ENCODE measurements around the gene C1QTNF6.

DNA sequence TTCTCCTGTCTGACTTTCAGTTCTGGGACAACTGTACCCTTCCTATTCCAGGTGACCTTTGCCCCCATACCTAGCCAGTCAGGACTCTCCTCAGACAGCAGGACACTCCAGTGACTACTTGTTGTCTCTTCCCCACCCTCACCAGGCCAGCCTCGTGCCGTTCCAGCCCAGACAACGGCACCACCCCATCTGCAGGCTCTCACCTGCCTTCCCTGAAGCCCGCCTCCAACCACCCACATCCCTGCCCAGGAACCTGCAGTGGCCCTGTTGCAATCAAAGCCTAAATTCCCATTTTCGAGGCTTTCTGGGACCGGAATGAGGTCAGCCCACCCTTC, 42.0 kb downstream of the C1QTNF6 start:
- TF ChIP-seq, protein P1, sequence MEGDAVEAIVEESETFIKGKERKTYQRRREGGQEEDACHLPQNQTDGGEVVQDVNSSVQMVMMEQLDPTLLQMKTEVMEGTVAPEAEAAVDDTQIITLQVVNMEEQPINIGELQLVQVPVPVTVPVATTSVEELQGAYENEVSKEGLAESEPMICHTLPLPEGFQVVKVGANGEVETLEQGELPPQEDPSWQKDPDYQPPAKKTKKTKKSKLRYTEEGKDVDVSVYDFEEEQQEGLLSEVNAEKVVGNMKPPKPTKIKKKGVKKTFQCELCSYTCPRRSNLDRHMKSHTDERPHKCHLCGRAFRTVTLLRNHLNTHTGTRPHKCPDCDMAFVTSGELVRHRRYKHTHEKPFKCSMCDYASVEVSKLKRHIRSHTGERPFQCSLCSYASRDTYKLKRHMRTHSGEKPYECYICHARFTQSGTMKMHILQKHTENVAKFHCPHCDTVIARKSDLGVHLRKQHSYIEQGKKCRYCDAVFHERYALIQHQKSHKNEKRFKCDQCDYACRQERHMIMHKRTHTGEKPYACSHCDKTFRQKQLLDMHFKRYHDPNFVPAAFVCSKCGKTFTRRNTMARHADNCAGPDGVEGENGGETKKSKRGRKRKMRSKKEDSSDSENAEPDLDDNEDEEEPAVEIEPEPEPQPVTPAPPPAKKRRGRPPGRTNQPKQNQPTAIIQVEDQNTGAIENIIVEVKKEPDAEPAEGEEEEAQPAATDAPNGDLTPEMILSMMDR (conservative IDR thresholded peaks at IDR 0.05; ENCODE audit: low read depth, low read length): no peak
- TF ChIP-seq EZH2 (IDR thresholded peaks at IDR 0.05; ENCODE audit: borderline replicate concordance, low read depth, low read length, poor library complexity, severe bottlenecking): no peak

All from A673 (cell line).